ENCODE results near the gene CA6.
"Not testable (repeated sequence)": the region's sequence is repeated elsewhere in the genome, so short reads cannot be mapped to it uniquely, and the experiment has no call there.

The CA6 gene

GRCh38 chr1:9006956-9007615, 61.4 kb downstream of the CA6 start:
- no peak for DNase-seq

GRCh38 chr1:9008236-9008635, 62.6 kb downstream of the CA6 start:
- DNase-seq, result no peak

- peak; percentile 12 for DNase-seq
Measured at GRCh38 chr1:9009438-9010370, 64.0 kb downstream of the CA6 start.

GRCh38 chr1:9010781-9011323, 65.2 kb downstream of the CA6 start:
- no peak for DNase-seq

- DNase-seq, result no peak
Measured at GRCh38 chr1:9013819-9014218, 68.2 kb downstream of the CA6 start.

- no peak for DNase-seq
Measured at GRCh38 chr1:9014475-9015375, 69.1 kb downstream of the CA6 start.

- no peak for DNase-seq
Measured at GRCh38 chr1:9016455-9016854, 70.8 kb downstream of the CA6 start.

GRCh38 chr1:9018333-9018732, 72.7 kb downstream of the CA6 start:
- DNase-seq, result no peak

- no peak for DNase-seq
Measured at GRCh38 chr1:9019896-9020295, 74.2 kb downstream of the CA6 start.

GRCh38 chr1:9020305-9020704, 74.6 kb downstream of the CA6 start:
- DNase-seq, result no peak

GRCh38 chr1:9022026-9022738, 76.5 kb downstream of the CA6 start:
- DNase-seq, result not testable (repeated sequence)

GRCh38 chr1:9022773-9023172, 77.1 kb downstream of the CA6 start:
- no peak for DNase-seq

Measured in CD4-positive, alpha-beta T cell treated with Interleukin-10 for 1 hour (primary cell).